HCT116 (cell line): ENCODE data around the gene SFXN3. TPM values are rescaled to one million over a fixed set of nuclear protein-coding genes. Genes with fewer than 3 reads are reported as not detected.

Experiments used
- ATF3 ChIP-seq: IDR thresholded peaks from 2 replicates; pipeline ENCODE4 v1.6.1; 2012
- CBX3 ChIP-seq: IDR thresholded peaks from 2 replicates; pipeline ENCODE4 v1.6.1; 2012; ENCODE audit warnings: low read depth
- CTCF ChIP-seq, 3 experiments: fragments of 200-600 bp in 1 of 3; sonication (generic) in 1 of 3; IDR thresholded peaks in 2 of 3; conservative IDR thresholded peaks in 1 of 3; 2 replicates each; pipeline ENCODE4 v1.5.1; 2012 to 2017; ENCODE audit warnings: low read depth in 2 of 3, low read length in 2 of 3, antibody characterized with exemption in 1 of 3, borderline replicate concordance in 1 of 3, control low read depth in 1 of 3, mild to moderate bottlenecking in 1 of 3, mixed read lengths in 1 of 3, mixed run types in 1 of 3, moderate library complexity in 1 of 3; ENCODE audit not compliant: insufficient read depth in 1 of 3
- EGR1 ChIP-seq: IDR thresholded peaks from 2 replicates; pipeline ENCODE4 v1.6.1; 2012; ENCODE audit warnings: low read depth
- ELF1 ChIP-seq: IDR thresholded peaks from 2 replicates; pipeline ENCODE4 v1.6.1; 2012; ENCODE audit warnings: low read depth, borderline replicate concordance
- EZH2 ChIP-seq: fragments of 200-600 bp; sonication (generic); IDR thresholded peaks from 2 replicates; pipeline ENCODE4 v1.6.1; 2017; ENCODE audit warnings: antibody characterized with exemption, mixed run types
- MAX ChIP-seq: IDR thresholded peaks from 2 replicates; pipeline ENCODE4 v1.6.1; 2012
- RAD21 ChIP-seq: IDR thresholded peaks from 2 replicates; pipeline ENCODE4 v1.6.1; 2012; ENCODE audit warnings: low read depth, mild to moderate bottlenecking
- SP1 ChIP-seq: IDR thresholded peaks from 2 replicates; pipeline ENCODE4 v1.6.1; 2012; ENCODE audit warnings: low read depth
- SRF ChIP-seq: IDR thresholded peaks from 2 replicates; pipeline ENCODE4 v1.6.1; 2012; ENCODE audit warnings: low read depth
- TCF7L2 ChIP-seq: IDR thresholded peaks from 2 replicates; pipeline ENCODE4 v1.7.0; 2011; ENCODE audit warnings: borderline replicate concordance, inconsistent platforms; ENCODE audit not compliant: insufficient read depth, insufficient read length; ENCODE audit errors: extremely low read depth
- ZNF274 ChIP-seq: fragments of 200-500 bp; sonication (Bioruptor generic); IDR thresholded peaks from 2 replicates; pipeline ENCODE4 v1.6.1; 2014; ENCODE audit warnings: mild to moderate bottlenecking, low read depth, low read length, inconsistent platforms
- total RNA-seq: library from RNA; stranded (reverse); gene quantifications from one replicate; pipeline ENCODE4 v1.2.1, GENCODE V29; 2021; ENCODE audit not compliant: unreplicated experiment

The SFXN3 gene
- total RNA-seq, 1 experiment from 2014 or later: 52.5 TPM

- TF ChIP-seq TCF7L2: no peak
- TF ChIP-seq SP1: no peak
- no peak for TF ChIP-seq SRF
- no peak for TF ChIP-seq RAD21
- TF ChIP-seq ELF1: no peak
- no peak for TF ChIP-seq MAX
- no peak for TF ChIP-seq ATF3
- TF ChIP-seq CTCF (IDR thresholded peaks at IDR 0.05 in 2 of 3, conservative IDR thresholded peaks at IDR 0.05 in 1 of 3; ENCODE audit: borderline replicate concordance in 1 of 3, insufficient read depth in 1 of 3, low read depth in 2 of 3, low read length in 2 of 3): peak in 2 of 3 experiments; percentile 98 to 99; a peak in 4 of 6 replicates
- no peak for TF ChIP-seq EZH2
- no peak for TF ChIP-seq CBX3
- no peak for TF ChIP-seq ZNF274
- TF ChIP-seq EGR1: no peak
Observed at GRCh38 chr10:100997360-100998182, 33.5 kb upstream of the SFXN3 start (continued).
